Measurements from ENCODE around the gene PRSS1.
"Not testable (repeated sequence)": the region's sequence is repeated elsewhere in the genome, so short reads cannot be mapped to it uniquely, and the experiment has no call there.

Gene PRSS1

DNA sequence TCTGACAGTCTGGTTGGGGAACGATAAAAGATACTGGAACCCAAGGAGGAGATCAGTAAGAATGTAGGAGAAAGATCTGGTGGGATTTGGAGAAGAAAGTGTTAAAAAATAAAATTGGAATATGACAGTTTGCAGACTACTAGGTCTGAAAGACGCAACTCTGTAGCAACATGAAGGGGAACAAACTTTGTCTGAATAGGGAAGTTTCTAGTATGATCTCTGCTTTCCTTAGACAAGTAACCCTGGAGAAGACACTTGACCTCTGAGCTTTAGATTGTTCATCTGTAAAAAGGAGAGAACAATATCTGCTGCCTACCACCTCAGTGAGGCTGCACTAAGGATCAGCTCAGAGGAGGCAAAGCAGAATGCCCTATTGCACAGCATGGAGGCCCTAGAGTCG is 3.0 kb upstream of the PRSS1 start:
- DNase-seq: no peak

DNA sequence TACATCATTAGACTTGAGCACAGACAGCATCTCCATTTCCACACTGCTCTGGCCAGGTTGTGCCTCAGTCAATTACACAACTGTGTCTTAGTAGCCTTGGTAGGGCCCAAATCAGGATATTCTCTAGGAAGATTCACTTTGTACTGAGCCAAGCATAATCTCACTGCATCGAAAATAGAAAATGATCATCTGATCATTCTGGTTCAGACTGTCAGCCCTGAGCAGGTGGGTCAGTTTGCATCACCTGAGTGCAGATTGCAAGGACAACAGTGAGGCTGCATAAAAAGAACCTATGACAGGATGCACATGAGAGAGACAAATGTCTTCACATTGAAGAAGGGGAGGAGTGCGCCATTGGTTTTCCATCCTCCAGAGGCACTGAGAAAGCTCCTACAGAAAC is 862 bp upstream of the PRSS1 start:
- not testable (repeated sequence) for DNase-seq

DNA sequence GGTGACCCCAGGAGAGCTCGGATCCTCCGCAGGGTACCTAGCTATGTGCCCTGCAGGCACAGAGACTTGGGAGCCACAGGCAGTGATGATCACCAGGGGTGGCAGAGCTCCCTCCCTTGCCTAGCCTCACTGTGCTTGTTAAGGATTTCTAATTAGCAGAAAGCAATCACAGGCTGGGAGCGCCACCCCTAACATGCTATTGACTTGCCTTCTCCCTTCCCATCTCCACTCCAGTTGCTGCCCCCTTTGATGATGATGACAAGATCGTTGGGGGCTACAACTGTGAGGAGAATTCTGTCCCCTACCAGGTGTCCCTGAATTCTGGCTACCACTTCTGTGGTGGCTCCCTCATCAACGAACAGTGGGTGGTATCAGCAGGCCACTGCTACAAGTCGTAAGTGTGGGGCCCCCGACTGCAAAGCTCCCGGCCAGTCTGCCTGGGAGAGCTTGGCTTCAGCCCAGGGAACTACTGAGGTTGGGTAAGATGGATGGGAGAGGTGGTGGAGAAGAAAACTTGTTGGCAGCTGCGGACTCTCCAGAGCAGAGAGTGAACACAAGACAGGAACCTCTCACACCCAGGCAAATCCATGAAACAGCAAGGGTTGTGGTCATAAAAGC is 1.2 kb downstream of the PRSS1 start:
- no peak for DNase-seq

DNA sequence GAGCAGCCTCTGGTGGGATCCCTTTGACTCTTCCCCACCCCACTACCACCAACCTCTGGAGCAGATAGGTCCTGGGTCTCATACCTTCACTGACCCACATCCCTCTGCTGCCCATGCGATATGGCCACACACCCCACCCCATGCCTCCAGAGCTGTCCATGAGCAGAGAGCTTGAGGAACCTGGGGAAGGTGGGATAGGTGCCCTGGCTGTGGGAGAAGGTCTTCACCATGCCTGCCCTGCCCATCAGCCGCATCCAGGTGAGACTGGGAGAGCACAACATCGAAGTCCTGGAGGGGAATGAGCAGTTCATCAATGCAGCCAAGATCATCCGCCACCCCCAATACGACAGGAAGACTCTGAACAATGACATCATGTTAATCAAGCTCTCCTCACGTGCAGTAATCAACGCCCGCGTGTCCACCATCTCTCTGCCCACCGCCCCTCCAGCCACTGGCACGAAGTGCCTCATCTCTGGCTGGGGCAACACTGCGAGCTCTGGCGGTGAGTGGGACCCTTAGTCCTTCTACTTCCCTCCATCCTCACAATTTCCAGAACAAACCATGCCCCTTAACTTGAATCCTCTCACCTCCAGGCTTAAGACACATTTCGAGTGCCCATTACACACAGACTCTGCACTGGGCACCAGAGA is 2.4 kb downstream of the PRSS1 start:
- DNase-seq: not testable (repeated sequence)

DNA sequence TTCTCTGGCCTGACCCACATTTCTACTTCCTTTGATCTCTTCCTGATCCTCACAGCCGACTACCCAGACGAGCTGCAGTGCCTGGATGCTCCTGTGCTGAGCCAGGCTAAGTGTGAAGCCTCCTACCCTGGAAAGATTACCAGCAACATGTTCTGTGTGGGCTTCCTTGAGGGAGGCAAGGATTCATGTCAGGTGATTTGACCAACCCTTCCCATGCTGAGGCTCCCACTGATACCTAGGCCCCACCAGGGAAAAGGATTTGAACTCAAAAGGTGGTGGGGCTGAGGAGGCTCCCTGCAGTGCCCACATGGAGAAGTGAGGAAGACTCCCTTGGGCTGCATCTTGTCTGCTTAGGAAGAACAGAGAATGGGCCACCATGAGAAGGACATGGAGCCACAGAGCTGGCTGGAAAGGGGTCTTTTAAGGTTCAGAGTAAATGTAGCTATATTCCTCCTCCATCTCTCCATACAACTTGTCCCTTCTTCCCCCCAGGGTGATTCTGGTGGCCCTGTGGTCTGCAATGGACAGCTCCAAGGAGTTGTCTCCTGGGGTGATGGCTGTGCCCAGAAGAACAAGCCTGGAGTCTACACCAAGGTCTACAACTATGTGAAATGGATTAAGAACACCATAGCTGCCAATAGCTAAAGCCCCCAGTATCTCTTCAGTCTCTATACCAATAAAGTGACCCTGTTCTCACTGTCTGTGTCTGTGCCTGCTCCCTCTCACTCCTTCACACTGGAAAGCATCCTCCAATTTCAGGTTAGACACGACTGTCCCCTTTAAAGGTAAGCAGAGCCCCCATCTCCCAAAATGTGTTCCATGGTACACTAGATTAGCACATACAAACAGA is 3.3 kb downstream of the PRSS1 start:
- DNase-seq: no peak

DNA sequence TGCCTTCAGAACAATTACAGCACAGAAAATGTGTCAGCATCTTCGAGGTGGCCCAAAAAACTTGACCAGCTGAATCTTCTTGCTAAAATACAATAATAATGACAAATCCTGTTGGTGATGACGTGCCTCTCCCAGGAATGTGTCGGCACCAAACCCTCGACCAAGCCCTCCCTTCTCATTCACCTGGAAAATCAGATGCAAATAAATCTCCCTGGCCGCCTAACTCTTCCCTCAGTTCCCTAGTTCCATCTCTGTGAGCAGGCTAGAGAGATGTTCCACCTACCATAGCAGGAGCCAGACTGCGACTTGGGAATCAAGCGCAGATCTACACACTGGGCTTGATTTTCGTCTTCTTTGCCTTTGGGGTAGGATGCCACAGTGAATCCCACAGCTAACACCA is 4.1 kb downstream of the PRSS1 start:
- DNase-seq: no peak

DNA sequence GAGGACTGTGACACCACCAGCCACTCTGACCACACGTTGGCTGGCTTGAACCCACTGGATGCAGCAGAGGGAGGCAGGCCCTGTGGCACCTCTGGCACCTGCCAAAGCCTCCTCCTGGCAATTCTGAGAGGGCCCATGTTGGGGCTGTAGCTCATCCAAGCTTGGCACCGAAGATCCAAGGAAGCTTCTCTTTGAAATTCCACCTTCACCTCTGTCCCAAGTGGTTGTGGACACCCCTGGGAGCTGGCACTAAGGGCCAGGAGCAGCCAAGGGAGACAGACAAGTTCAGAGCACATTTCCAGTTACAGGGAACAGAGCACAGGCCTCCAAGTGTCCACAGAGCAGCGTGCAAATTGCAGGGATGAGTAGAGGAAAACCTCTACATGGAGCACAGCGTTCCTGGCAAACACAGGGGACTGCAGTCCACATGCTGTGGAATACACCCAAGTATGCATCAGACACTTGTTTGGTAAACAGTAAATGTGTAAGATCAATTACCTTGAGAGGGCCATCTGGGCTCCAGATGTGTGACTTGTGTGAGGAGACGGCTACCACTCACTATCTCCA is 4.7 kb downstream of the PRSS1 start:
- not testable (repeated sequence) for DNase-seq

DNA sequence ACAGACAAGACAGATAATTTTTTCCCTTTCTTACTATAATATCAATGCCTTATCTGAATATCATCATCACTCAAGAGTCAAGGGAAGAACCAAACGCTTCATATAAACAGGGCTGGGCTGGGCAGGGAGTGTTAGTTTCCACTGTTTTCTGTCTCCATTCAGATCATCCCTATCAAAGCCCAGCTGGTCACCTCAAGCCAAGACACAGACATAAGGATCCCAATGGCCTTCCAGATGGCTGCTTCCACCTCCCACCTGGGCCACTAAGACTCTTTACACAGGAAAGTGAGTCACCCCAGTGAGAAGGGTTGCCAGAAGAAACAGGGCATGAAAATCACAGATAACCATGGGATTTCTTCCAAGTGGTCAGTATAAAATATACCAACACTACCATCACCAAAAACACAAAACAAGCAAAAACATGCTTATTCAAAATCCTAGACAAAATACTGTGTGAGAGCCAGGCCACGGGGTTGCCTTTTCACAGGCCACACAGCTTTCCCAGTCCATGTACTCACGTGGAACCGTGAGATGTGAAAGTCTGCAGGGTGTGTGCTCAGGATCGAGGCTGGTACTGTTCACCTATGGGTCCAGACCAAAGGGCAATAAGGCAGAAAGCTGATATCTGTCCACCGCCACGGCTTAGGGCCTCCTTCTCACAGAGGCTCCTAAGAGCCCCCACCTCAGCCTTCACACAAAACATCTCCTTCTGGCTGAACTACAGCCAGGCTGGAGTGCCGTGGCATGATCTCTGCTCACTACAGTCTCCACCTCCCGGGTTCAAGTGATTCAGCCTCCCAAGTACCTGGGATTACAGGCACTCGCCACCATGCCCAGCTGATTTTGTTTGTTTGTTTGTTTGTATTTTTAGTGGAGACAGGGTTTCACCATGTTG is 5.7 kb downstream of the PRSS1 start:
- DNase-seq: no peak

DNA sequence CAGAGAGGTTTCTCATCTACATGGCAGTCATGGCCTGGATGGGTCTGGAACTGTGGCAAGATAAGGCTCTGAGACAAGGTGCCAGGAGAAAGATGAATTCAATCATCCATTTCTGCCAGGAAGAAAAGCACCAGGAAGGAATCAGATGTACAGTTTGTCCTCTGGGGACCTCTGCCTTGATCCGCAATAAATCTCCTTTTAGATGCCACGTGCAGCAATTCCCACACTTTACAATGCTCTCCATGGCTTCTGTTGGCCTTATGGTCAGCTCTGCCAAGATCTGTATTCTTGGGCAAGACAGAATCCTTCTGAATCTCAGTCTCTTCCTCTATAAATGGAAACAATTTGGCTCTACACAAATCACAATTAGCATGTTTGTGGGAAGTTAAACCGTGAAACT is 9.0 kb downstream of the PRSS1 start:
- not testable (repeated sequence) for DNase-seq

DNA sequence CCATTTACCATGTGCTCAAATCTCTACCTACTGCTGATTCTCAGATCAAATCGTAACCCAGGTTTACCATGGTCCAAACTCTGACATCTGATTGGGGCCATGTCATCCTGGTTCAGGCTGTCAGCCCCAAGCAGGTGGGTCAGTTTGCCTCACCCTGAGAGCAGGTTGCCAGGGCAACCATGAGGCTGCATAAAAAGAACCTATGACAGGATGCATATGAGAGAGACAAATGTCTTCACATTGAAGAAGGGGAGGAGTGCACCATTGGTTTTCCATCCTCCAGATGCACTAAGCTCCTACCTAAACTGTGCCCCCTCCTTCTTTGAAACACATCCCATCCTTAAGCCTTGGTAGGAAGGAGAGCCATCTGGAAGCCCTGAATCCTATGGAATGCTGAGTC is 10.2 kb downstream of the PRSS1 start:
- no peak for DNase-seq

DNA sequence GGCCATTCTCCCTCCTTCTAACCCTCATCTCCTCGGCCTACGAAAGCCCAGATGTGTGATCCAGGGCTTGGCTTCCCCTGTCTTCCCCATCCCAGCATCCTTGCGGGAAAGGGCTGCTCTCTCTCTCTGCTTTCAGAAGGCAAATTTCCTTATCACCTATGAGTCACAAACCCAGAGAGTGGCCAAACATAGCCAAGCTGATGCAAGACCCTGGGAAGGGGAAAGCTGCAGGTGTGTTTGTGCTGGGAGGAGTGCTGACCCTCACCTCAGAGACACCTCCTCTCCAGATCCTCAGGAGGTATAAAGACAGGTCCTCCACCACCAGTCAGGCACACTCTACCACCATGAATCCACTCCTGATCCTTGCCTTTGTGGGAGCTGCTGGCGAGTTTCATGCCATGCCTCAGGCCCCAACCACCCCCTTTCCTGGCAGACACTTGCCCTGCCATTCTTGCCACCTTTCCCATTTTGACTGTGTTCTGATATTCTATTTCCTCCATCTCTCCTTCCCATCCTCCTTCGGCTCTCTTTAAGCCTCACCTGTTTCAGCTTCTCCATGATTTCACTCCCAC is 10.9 kb downstream of the PRSS1 start:
- DNase-seq: no peak

DNA sequence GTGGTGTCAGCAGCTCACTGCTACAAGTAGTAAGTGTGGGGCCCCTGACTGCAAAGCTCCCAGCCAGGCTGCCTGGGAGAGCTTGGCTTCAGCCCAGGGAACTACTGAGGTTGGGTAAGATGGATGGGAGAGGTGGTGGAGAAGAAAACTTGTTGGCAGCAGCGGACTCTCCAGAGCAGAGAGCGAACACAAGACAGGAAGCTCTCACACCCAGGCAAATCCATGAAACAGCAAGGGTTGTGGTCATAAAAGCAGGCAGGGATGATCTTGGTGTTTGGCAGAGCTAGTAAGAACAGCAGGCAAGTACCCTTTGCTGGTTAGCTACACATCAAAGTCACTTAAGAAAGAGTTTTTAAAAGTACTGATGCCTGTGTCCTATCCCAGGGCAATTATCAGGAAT is 12.3 kb downstream of the PRSS1 start:
- not testable (repeated sequence) for DNase-seq

DNA sequence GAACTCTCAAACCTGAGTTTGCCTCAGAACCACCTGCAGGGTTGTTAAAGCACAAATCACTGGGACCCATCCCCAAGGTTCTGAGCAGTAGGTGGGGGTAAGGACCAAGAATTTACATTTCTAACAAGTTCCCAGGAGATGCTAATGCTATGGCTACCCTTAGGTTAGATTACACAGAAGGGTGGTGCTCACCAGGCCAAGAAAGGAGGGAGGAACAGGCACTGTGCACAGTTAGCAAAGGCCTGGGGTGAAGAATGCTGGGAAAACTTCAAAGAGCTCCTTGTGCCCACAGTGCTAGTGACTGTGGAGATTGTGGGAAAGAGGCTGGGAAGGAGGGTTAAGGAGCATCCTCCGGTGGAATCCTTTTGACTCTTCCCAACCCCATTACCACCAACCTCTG is 12.8 kb downstream of the PRSS1 start:
- DNase-seq: no peak

DNA sequence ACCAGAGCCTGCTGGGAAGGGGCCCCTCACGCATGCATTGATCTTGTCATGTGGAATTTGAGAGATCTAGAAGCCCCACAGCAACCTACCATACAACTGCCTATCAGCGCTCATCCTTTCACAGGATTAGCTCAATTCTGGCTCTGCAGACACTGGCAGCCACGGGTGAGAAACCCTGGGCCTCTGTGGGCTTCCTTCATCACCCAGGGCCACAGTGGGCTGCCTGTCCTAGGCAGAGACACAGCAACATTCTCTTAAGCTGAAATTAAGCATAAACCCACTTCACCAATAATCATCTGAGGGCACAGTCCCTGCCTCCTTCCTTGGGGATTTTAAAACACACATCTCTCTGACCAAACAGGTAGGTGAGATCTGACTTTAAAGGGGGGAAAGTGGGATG is 18.2 kb downstream of the PRSS1 start:
- DNase-seq: no peak

DNA sequence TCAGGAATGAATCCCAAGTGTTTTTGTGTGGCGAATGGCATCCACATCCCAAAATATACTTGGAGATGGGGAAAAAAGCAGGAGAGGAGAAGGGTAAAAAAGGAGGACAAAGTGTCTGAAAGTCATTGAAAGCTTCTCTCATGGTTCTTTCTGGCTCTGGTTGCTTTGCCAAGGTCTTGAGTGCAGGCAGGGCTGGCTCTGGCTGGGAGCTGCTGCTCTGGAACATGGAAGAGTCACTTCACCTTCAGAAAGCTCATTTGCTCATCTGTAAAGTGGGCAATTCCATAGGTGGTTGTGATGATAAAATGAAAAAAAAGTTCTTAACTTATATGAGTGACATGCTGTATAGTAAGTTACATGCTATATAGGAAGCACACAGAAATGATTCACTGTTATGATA is 18.6 kb downstream of the PRSS1 start:
- DNase-seq: no peak

DNA sequence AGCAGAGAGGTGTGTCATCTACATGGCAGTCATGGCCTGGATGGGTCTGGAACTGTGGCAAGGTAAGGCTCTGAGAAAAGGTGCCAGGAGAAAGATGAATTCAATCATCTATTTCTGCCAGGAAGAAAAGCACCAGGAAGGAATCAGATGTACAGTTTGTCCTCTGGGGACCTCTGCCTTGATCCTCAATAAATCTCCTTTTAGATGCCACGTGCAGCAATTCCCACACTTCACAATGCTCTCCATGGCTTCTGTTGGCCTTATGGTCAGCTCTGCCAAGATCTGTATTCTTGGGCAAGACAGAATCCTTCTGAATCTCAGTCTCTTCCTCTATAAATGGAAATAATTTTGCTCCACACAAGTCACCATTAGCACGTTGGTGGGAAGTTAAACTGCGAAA is 19.6 kb downstream of the PRSS1 start:
- DNase-seq: not testable (repeated sequence)

DNA sequence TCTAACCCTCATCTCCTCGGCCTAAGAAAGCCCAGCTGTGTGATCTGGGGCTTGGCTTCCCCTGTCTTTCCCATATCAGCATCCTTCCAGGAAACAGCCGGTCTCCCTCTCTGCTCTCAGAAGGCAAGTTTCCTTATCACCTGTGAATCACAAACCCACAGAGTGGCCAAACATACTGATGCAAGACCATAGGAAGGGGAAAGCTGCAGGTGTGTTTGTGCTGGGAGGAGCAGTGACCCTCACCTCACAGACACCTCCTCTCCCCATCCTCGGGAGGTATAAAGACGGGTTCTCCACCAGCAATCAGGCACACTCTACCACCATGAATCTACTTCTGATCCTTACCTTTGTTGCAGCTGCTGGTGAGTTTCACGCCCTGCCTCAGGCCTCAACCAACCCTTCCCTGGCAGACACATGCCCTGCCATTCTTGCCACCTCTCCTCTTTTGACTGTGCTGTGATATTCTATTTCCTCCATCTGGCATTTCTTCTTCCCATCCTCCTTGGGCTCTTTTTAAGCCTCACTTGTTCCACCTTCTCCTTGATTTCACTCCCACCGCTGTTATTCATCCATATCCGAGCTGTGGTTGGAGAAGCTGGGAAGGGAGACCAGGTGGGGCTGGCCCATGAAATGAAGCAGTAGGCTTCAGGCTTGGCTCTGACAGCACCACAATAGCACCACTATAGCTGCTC is 21.5 kb downstream of the PRSS1 start, which contains the start of gene PRSS2:
TSS of gene PRSS2 (plus strand) at position 310 of the 692 bp plus-strand sequence. CDS start at position 323, 13 bp downstream.
- no peak for DNase-seq

DNA sequence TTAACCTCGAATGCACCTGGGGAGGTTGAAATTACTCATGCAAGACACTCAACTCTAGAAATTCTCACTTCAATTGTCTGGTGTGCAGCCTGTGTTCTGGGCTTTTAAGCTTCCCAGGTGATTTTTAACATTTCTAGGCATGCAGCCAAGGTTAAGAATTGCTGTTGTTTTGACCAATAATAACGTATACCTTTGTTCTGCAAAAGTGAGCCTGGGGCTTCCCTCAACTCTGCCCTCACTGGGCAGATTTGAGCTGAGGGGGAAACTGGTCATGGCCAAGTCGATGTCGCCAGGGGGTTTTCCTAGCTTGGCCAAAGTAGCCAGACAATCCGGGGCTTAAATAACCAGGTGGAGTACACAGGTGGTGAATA is 22.1 kb downstream of the PRSS1 start:
- DNase-seq: no peak

DNA sequence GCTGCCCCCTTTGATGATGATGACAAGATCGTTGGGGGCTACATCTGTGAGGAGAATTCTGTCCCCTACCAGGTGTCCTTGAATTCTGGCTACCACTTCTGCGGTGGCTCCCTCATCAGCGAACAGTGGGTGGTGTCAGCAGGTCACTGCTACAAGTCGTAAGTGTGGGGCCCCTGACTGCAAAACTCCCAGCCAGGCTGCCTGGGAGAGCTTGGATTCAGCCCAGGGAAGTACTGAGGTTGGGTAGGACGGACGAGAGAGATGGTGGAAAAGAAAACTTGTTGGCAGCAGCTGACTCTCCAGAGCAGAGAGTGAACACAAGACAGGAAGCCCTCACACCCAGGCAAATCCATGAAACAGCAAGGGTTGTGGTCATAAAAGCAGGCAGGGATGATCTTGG is 22.8 kb downstream of the PRSS1 start:
- DNase-seq: no peak

DNA sequence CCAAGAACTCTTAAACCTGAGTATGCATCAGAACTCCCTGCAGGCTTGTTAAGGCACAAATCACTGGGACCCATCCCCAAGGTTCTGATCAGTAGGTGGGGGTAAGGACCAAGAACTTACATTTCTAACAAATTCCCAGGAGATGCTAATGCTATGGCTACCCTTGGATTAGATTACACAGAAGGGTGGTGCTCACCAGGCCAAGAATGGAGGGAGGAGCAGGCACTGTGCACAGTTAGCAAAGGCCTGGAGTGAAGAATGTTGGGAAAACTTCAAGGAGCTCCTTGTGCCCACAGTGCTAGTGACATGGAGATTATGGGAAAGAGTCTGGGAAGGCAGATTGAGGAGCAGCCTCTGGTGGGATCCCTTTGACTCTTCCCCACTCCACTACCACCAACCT is 23.4 kb downstream of the PRSS1 start:
- DNase-seq: no peak
